ENCODE data around the gene SMARCC1. TPM values are rescaled to one million over a fixed set of nuclear protein-coding genes. Genes with fewer than 3 reads are reported as not detected.

Gene SMARCC1
- total RNA-seq, 1 experiment from 2014 or later: 130 TPM

DNA sequence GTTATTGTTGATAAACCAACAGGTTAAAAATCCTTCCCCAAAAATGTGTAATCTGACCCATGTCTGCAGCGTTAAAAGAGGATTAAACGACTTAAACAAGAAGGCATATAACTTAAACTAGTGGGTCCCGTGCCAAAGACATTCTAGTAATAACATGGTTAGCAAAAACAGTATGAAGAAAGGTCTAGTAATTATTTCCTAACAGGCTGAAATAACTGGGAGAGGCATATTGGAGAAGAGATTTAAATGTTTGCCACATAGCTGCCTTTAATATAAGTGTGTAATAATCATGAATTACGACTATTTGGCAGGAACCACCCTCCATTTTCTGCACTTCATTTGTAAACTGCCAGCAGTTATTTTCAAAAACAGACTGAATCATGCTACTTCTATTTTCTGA is 135.3 kb downstream of the SMARCC1 start:
- no TSS peak for BruUV-seq (replicated peaks)
- Histone ChIP-seq H3K79me2 (ENCODE audit: low read depth) (0 out of 2 replicates have a peak, but pooled peaks cover 5% of the 10 kb centered on the region), H3K4me1 (replicated peaks; ENCODE audit: insufficient read depth) (no peaks in the 10 kb centered on the region), H3F3A (ENCODE audit: insufficient read depth, low read depth) (peaks cover 14% of the 10 kb centered on the region; the same call in 1 of the 2 replicates), H3K9me2 (ENCODE audit: insufficient read depth) (no peaks in the 10 kb centered on the region), H4K20me1 (ENCODE audit: insufficient read depth) (peaks cover 9% of the 10 kb centered on the region; the same call in 1 of the 2 replicates), H3K4me2 (no peak overlapping the region), H3K9me3 (ENCODE audit: insufficient read depth, low read depth) (no peaks in the 10 kb centered on the region), H3K36me3 (ENCODE audit: low read depth) (0 out of 2 replicates have a peak, but pooled peaks cover 9% of the 10 kb centered on the region), H3K27me3 (ENCODE audit: insufficient read depth, low read depth) (no peaks in the 10 kb centered on the region), H3K27ac (no peak overlapping the region), H2AFZ (no peak overlapping the region), H3K4me3 (no peak overlapping the region)
- intact Hi-C loops (cut with micrococcal nuclease; ENCODE audit: unreplicated experiment): no loop called here
- ChIA-PET CTCF (no interaction called here), POLR2A (ENCODE audit: unreplicated experiment) (no interaction called here)
- DNase-seq: no peak
- TF ChIP-seq EZH2 (IDR thresholded peaks at IDR 0.05; ENCODE audit: low read depth): no peak
- TF ChIP-seq, protein P1, sequence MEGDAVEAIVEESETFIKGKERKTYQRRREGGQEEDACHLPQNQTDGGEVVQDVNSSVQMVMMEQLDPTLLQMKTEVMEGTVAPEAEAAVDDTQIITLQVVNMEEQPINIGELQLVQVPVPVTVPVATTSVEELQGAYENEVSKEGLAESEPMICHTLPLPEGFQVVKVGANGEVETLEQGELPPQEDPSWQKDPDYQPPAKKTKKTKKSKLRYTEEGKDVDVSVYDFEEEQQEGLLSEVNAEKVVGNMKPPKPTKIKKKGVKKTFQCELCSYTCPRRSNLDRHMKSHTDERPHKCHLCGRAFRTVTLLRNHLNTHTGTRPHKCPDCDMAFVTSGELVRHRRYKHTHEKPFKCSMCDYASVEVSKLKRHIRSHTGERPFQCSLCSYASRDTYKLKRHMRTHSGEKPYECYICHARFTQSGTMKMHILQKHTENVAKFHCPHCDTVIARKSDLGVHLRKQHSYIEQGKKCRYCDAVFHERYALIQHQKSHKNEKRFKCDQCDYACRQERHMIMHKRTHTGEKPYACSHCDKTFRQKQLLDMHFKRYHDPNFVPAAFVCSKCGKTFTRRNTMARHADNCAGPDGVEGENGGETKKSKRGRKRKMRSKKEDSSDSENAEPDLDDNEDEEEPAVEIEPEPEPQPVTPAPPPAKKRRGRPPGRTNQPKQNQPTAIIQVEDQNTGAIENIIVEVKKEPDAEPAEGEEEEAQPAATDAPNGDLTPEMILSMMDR (conservative IDR thresholded peaks at IDR 0.05): no peak

DNA sequence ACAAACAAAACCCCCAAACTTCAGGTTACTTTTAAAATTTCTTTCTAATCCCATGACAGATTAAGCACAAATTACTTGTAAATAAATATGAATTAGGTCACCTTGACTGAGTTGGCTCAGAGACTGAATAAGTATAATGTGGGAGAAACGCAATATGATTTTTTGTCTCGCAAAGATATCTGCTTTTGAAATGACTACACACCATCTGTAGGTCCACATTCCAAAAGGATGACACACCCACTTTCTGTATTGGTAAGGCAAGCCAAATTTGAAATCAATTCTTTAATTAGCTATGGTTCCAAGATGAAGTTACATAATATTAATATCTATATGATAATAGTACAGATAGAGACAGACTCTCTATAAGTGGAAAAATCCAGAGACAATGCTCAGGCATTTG is 136.1 kb downstream of the SMARCC1 start:
- Histone ChIP-seq H3K4me1 (replicated peaks; ENCODE audit: insufficient read depth) (no peaks in the 10 kb centered on the region), H3K9me3 (ENCODE audit: insufficient read depth, low read depth) (no peaks in the 10 kb centered on the region), H3K36me3 (ENCODE audit: low read depth) (0 out of 2 replicates have a peak, but pooled peaks cover 10% of the 10 kb centered on the region), H2AFZ (no peak overlapping the region), H3K4me2 (no peak overlapping the region), H3K27ac (no peak overlapping the region), H3K4me3 (no peak overlapping the region), H3F3A (ENCODE audit: insufficient read depth, low read depth) (peaks cover 14% of the 10 kb centered on the region; the same call in 1 of the 2 replicates), H3K9me2 (ENCODE audit: insufficient read depth) (no peaks in the 10 kb centered on the region), H3K27me3 (ENCODE audit: insufficient read depth, low read depth) (no peaks in the 10 kb centered on the region), H4K20me1 (ENCODE audit: insufficient read depth) (peaks cover 12% of the 10 kb centered on the region), H3K79me2 (ENCODE audit: low read depth) (0 out of 2 replicates have a peak, but pooled peaks cover 5% of the 10 kb centered on the region)
- intact Hi-C loops (cut with micrococcal nuclease; ENCODE audit: unreplicated experiment): no loop called here
- ChIA-PET POLR2A (ENCODE audit: unreplicated experiment) (no interaction called here), CTCF (no interaction called here)
- peak in 1 of 2 experiments; percentile 40 for DNase-seq
- TF ChIP-seq, protein P1 (conservative IDR thresholded peaks at IDR 0.05): no peak
- no peak for TF ChIP-seq EZH2 (IDR thresholded peaks at IDR 0.05; ENCODE audit: low read depth)
- BruUV-seq (replicated peaks): no TSS peak

DNA sequence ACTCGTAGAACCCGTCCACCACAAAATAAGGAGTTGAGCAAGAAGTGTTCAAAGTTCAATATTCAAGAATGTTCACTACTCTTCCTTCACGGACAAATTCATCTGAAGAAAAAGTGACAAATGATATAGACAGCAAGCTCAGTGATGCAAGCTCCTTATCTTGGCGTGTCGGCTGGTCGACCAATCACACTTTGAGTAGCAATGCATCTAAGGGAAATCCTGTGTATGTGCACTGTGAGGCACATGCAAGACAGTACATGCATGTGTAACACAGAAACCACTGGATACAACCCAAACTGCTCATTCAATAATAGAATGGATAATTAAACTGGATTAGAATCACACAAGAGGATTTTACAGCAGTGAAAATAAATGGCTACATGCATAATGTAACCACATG is 138.6 kb downstream of the SMARCC1 start:
- no TSS peak for BruUV-seq (replicated peaks)
- Histone ChIP-seq H3K27me3 (ENCODE audit: insufficient read depth, low read depth) (no peaks in the 10 kb centered on the region), H3K36me3 (ENCODE audit: low read depth) (peaks cover 14% of the 10 kb centered on the region; the same call in 1 of the 2 replicates), H4K20me1 (ENCODE audit: insufficient read depth) (peaks cover 15% of the 10 kb centered on the region), H3F3A (ENCODE audit: insufficient read depth, low read depth) (0 out of 2 replicates have a peak, but pooled peaks cover 4% of the 10 kb centered on the region), H3K4me2 (no peak overlapping the region), H2AFZ (no peak overlapping the region), H3K27ac (no peak overlapping the region), H3K4me3 (no peak overlapping the region), H3K4me1 (replicated peaks; ENCODE audit: insufficient read depth) (no peaks in the 10 kb centered on the region), H3K9me3 (ENCODE audit: insufficient read depth, low read depth) (no peaks in the 10 kb centered on the region), H3K9me2 (ENCODE audit: insufficient read depth) (no peaks in the 10 kb centered on the region), H3K79me2 (ENCODE audit: low read depth) (no peaks in the 10 kb centered on the region)
- ChIA-PET CTCF (no interaction called here), POLR2A (ENCODE audit: unreplicated experiment) (no interaction called here)
- intact Hi-C loops (cut with micrococcal nuclease; ENCODE audit: unreplicated experiment): no loop called here
- no peak for DNase-seq
- TF ChIP-seq, protein P1 (conservative IDR thresholded peaks at IDR 0.05): no peak
- TF ChIP-seq EZH2 (IDR thresholded peaks at IDR 0.05; ENCODE audit: low read depth): no peak

Data from PC-9 (cell line).